B cell (primary cell): ENCODE measurements around the gene IL31.

ENCODE experiments used
- EZH2 ChIP-seq: IDR thresholded peaks from 2 replicates; pipeline ENCODE4 v1.6.1; 2012; ENCODE audit warnings: borderline replicate concordance, low read depth, mild to moderate bottlenecking, moderate library complexity, low read length; ENCODE audit not compliant: insufficient read depth, poor library complexity, severe bottlenecking
- TF ChIP-seq, protein P1 (sequence below): fragments of 200-600 bp; IDR thresholded peaks from one replicate; pipeline ENCODE4 v1.8.0; 2022; ENCODE audit warnings: antibody characterized with exemption, mild to moderate bottlenecking

DNA sequence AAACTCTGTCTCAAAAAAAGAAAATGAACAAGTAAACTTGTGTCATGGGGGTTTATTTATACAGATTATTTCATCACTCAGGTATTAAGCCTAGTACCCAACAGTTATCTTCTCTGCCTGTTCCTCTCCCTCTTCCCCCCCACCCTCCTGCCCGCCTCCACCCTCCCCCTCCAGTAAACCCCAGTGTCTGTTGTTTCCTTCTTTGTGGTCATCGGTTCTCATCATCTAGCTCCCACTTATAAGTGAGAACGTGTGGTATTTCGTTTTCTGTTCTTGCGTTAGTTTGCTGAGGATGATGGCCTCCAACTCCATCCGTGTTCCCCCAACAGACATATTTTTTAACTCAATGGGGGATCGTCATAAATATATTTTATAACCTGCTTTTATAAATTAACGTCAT is 12.3 kb downstream of the IL31 start:
- TF ChIP-seq, protein P1, sequence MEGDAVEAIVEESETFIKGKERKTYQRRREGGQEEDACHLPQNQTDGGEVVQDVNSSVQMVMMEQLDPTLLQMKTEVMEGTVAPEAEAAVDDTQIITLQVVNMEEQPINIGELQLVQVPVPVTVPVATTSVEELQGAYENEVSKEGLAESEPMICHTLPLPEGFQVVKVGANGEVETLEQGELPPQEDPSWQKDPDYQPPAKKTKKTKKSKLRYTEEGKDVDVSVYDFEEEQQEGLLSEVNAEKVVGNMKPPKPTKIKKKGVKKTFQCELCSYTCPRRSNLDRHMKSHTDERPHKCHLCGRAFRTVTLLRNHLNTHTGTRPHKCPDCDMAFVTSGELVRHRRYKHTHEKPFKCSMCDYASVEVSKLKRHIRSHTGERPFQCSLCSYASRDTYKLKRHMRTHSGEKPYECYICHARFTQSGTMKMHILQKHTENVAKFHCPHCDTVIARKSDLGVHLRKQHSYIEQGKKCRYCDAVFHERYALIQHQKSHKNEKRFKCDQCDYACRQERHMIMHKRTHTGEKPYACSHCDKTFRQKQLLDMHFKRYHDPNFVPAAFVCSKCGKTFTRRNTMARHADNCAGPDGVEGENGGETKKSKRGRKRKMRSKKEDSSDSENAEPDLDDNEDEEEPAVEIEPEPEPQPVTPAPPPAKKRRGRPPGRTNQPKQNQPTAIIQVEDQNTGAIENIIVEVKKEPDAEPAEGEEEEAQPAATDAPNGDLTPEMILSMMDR, result no peak
- no peak for TF ChIP-seq EZH2
